NT2/D1 (cell line): ENCODE data around the gene PCYT2.

ENCODE experiments used
- DNase-seq: peaks from one replicate; pipeline ENCODE4 v3.0.0-alpha.2; 2011; ENCODE audit warnings: low read depth, low spot score
- H3K27me3 ChIP-seq: 2 replicates; pipeline ENCODE4 v1.6.0; 2011; ENCODE audit warnings: mild to moderate bottlenecking; ENCODE audit not compliant: insufficient read length, insufficient read depth
- H3K36me3 ChIP-seq: 2 replicates; pipeline ENCODE4 v1.6.1; 2011; ENCODE audit warnings: mild to moderate bottlenecking, low read length, mixed read lengths; ENCODE audit not compliant: insufficient read depth, insufficient read length
- H3K4me1 ChIP-seq: 2 replicates; pipeline ENCODE4 v1.5.1; 2011; ENCODE audit not compliant: insufficient read depth, insufficient read length
- H3K4me3 ChIP-seq: 2 replicates; pipeline ENCODE4 v1.5.1; 2011; ENCODE audit warnings: low read depth; ENCODE audit not compliant: insufficient read length
- H3K9ac ChIP-seq: 2 replicates; pipeline ENCODE4 v1.6.0; 2011; ENCODE audit warnings: low read depth; ENCODE audit not compliant: insufficient read length
- H3K9me3 ChIP-seq: 2 replicates; pipeline ENCODE4 v1.5.1; 2011; ENCODE audit warnings: mild to moderate bottlenecking, low read length; ENCODE audit not compliant: insufficient read depth
- SUZ12 ChIP-seq: IDR thresholded peaks from 2 replicates; pipeline ENCODE4 v1.6.1; 2011; ENCODE audit not compliant: insufficient read length, insufficient read depth; ENCODE audit errors: extremely low read depth
- YY1 ChIP-seq: IDR thresholded peaks from 2 replicates; pipeline ENCODE4 v1.6.1; 2011; ENCODE audit not compliant: insufficient read length, insufficient read depth
- ZNF274 ChIP-seq: IDR thresholded peaks from 2 replicates; pipeline ENCODE4 v1.6.1; 2011; ENCODE audit warnings: mild to moderate bottlenecking, low read depth, low read length

PCYT2 gene

DNA sequence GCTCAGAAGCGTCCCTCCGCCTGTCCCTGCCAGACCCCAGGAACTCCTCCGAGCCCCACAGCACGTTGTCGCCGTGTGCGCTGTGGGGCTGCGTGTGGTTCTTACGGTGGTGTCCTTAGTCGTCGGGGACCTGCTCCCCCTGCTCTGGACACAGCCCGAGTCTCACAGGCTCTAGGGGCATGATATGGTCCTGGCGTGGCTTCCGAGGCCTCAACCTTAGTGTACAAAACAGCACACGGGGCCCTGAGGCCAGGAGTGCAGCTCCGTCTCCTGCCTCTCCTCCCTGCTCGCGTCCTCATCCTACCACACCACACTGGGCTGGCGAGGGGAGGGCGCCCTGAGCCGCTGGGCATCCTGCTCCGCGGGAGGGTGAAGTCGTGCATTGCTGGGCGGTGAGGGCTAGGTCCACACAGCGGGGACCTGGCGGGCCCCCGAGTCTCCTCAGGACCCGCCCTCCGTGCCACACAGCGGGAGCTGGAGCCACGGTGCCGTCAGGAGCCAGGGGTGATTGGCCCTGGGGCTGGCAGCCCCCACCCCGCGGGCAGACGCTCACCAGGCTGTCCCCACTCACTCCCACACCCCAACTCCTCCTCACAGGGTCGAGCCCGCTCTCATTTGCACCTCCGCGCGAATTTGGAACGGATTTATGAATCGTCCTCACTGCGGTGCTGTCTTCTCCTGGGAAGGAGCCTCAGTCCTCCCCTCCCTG, 17.5 kb upstream of the PCYT2 start:
- peak overlapping the region; percentile 80 for H3K4me3 ChIP-seq
- TF ChIP-seq SUZ12 = no peak
- peaks cover 10% of the 10 kb centered on the region for H3K27me3 ChIP-seq
- peaks cover 25% of the 10 kb centered on the region for H3K36me3 ChIP-seq
- H3K9me3 ChIP-seq = no peaks in the 10 kb centered on the region
- peaks cover 36% of the 10 kb centered on the region for H3K4me1 ChIP-seq
- H3K9ac ChIP-seq = peak overlapping the region; percentile 92
- no peak for DNase-seq

DNA sequence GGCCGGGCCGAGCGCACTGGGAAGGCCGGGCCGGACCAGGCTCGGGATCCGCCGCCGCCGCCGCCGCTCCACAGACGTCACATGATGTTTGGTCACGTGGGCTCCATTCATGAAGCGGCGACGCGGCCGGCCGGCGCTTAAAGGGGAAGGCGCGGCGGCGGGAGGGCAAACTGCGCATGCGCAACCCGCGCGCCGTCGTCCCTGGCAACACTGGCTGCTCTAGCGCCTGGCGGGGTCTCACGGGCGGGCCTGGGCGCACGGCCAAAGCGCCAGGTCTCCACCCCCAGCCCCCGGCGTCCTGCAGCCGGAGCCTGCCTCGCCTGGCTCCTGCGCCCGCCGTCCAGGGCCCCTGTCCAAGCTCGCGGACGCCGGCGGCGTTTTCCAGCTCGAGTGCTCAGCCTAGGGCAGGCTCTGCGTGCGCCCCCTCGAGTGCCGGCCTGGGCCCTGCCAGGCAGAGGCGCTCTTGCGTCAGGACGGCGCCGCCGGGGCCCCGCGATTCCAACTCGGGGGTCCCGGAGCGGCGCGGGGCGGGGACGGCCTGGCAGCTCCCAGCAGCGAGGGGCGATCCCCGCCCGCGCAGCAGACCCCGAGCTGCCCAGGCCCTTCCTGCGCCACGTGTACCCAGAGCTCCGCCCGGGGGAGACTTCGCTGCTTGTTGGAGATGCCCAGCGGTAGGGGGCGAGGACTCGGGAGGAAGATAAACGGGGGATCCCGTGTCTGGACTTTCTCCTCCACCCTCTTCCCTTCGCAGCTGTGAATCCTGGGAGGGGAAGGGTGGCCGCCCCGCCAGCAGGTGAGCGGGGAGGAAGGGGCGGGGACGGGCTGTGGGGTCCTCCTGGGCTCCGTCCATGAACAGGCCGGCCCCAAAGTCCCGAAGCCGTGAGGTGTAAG, 16.7 kb upstream of the PCYT2 start, which contains the start of gene MAFG:
Gene MAFG (minus strand): TSS at position 83 of the 891 bp plus-strand sequence. CDS start 4,550 bp downstream, outside the sequence.
- TF ChIP-seq ZNF274 = no peak
- TF ChIP-seq SUZ12 = no peak
- TF ChIP-seq YY1 = no peak
- Histone ChIP-seq H3K9ac (peak within 1 kb of the TSS; percentile 92), H3K4me1 (peaks cover 39% of the 10 kb centered on the region), H3K9me3 (no peaks in the 10 kb centered on the region), H3K36me3 (peaks cover 18% of the 10 kb centered on the region), H3K27me3 (peaks cover 10% of the 10 kb centered on the region), H3K4me3 (peak within 1 kb of the TSS; percentile 80)
- DNase-seq = peak; percentile 79

DNA sequence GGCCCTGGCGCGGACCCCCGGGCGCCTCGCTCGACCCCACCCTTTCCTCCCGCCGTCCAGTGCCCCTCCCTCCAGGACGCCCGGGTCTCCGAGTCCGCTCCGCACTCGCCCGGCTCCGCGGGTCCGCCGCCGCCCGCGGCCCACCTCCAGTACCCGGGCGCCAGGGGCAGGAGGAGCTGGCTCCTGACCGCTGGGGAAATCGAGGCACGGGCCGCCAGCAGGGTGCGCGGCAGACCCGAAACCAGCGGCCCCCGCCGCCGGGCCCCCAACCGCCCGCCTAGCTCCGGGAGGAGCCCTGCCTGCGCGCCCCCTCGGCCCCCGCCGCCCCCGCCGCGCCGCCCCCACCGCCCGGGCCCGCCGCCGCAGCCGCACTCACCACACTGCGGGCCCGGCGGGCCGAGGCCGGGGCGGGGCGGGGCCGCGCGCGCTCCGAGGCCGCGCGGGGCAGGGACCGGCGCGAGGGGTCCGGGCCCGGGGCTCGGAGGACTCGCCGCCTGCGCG, 16.0 kb upstream of the PCYT2 start:
- peaks cover 10% of the 10 kb centered on the region for H3K27me3 ChIP-seq
- H3K9ac ChIP-seq = peak overlapping the region; percentile 89
- H3K4me3 ChIP-seq = peak overlapping the region; percentile 80
- H3K4me1 ChIP-seq = peaks cover 44% of the 10 kb centered on the region
- TF ChIP-seq YY1 = no peak
- TF ChIP-seq SUZ12 = no peak
- no peak for TF ChIP-seq ZNF274
- no peaks in the 10 kb centered on the region for H3K9me3 ChIP-seq
- DNase-seq = no peak
- peaks cover 22% of the 10 kb centered on the region for H3K36me3 ChIP-seq

DNA sequence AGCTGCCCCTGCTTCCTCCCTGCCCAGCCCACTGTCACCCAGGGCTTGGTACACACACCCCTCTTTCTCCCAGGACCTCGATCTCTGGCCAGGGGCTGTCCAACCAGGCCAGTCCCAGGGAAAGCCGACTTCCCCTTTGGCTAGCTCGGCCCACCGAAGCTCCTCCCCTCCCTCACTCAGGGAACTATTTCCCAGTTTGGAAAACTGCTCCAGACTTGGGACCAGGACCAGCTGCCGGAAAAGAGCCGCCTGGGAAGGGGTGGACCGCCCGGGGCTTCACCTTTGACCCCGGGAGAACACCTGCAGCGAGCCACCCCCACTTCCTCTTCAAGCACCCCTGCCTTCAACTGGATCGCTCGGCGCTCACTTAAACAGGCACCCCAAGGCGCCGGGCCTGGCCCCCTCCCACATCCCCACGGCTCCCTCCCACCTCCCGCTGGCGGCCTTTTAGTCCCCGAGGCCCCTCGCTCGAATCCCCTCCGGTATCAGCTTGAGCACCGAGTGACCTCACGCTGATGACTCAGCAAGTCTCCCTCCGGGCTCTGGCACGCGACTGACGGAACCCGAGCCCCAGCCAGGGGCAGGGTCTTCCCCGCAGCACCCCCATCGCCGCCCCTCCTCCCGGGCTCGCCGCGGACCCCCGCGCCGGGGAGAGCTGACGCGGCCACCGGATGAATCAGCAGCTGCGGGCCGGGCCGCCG, 15.4 kb upstream of the PCYT2 start:
- Histone ChIP-seq H3K9ac (peak overlapping the region; percentile 89), H3K27me3 (peaks cover 10% of the 10 kb centered on the region), H3K36me3 (peaks cover 27% of the 10 kb centered on the region), H3K9me3 (no peaks in the 10 kb centered on the region), H3K4me1 (peaks cover 44% of the 10 kb centered on the region), H3K4me3 (peak overlapping the region; percentile 80)
- TF ChIP-seq YY1 (no peak), ZNF274 (no peak), SUZ12 (no peak)
- DNase-seq = peak; percentile 43

DNA sequence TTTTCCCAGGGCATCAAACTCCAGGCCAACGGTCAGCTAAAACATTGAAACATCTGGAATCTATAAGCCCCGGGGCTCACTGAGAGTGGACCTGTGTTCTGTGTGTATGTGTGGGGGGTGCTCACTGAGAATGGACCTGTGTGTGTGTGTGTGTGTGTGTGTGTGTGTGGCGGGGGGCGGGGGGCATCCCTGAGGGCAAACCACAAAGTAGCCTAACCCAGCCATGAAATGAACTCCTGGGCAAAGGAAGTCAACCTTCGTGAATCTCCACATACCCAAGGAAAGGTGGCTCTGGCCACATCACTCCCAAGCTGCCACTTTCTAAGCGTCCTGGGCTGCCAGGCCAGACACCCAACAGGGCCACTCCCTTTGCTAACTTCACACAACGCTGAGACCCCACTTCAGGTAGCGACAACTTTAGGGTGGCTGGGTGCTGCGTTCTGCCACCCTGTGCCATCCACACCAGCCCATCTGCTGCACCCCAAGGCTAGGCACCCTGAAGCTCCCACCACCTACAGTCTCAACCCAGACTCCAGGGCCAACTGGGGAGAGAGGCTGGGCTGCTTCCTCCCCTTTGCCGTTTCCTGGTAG, 14.8 kb upstream of the PCYT2 start:
- H3K4me3 ChIP-seq = peak overlapping the region; percentile 80

DNA sequence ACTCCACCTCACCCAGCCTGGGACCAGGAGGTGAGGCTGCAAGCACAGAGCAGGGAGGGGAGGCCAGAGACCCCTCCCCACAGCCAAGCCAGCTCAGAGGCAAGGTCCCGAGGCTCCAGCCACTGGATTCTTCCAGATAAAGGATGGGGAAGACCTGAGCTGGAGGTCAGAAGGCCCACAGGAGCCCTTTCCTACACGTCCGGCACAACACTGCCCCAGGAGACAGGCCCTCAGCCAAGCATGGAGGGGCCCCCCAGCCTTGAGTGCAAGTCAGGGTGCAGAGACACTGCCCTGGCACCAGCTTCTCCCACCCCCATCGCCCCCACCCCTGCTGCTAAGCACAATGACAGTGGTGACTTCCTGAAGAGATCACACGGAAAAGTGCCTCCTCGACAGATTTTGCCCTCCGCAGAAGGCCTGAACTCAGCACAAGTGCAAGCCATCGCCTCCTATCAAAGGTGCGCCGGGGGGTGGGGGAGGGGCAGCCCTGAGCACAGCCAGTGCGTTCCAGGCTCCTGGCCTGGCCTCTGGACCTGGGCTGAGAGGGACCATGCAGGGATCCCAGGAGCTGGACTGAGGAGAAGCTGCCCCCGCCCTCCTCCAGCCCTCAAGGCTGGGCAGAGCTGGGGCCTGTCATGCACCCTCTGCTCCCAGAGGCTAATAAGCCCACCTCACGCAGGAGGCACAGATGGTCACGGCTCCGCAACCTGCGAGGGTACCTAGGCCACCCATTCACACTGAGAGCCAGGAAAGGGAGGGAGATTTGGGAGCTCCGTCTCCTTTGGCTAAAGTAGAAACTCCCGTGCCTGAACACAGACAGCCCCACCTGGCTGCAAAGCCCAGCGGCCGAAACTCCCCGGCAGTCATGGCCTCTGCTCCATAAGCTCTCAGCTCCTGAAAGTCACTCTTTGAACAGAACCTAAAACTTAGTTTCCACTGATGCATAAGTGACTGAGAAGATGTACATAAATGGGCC, 13.6 kb upstream of the PCYT2 start:
- Histone ChIP-seq H3K4me3 (peak overlapping the region; percentile 42), H3K4me1 (peaks cover 50% of the 10 kb centered on the region), H3K9ac (peak overlapping the region; percentile 90), H3K9me3 (no peaks in the 10 kb centered on the region), H3K27me3 (peaks cover 10% of the 10 kb centered on the region), H3K36me3 (peaks cover 41% of the 10 kb centered on the region)
- TF ChIP-seq ZNF274 (no peak), SUZ12 (no peak), YY1 (no peak)
- no peak for DNase-seq

More for the DNA sequence above, 14.8 kb upstream of the PCYT2 start:
- H3K27me3 ChIP-seq = peaks cover 10% of the 10 kb centered on the region
- peaks cover 44% of the 10 kb centered on the region for H3K4me1 ChIP-seq
- no peak for TF ChIP-seq YY1
- no peak for TF ChIP-seq SUZ12
- H3K36me3 ChIP-seq = peaks cover 33% of the 10 kb centered on the region
- peak overlapping the region; percentile 89 for H3K9ac ChIP-seq
- no peak for DNase-seq
- no peaks in the 10 kb centered on the region for H3K9me3 ChIP-seq
